Natural killer cell (primary cell): ENCODE data around the gene RGL2. TPM values are rescaled to one million over a fixed set of nuclear protein-coding genes. Genes with fewer than 3 reads are reported as not detected.
A peak's percentile ranks its signal among the peaks of the same experiment; 100 is the strongest.

Source experiments
- ATAC-seq, 3 donors: fragments of 150-1000 bp in 2 of 3; fragments of 200-7000 bp in 1 of 3; cut with Tn5 transposase; 1 replicate in 1 of 3; 2 replicates in 2 of 3; pipeline ENCODE4 v1.10.0; 2021; ENCODE audit warnings: mild to moderate bottlenecking in 2 of 3, moderate library complexity in 2 of 3
- DNase-seq, 2 donors: peaks; one replicate each; pipeline versions ENCODE4 v3.0.0 to v3.0.0-alpha.2; 2013 to 2021; ENCODE audit warnings: mixed read lengths in 1 of 2
- H3K27ac ChIP-seq: one replicate; pipeline ENCODE4 v1.5.1; 2013; ENCODE audit warnings: mild to moderate bottlenecking, low read length
- H3K27me3 ChIP-seq: one replicate; pipeline ENCODE4 v1.6.1; 2013; ENCODE audit warnings: low read length; ENCODE audit not compliant: control insufficient read depth, insufficient read depth
- H3K36me3 ChIP-seq: one replicate; pipeline ENCODE4 v1.6.1; 2013; ENCODE audit warnings: low read length; ENCODE audit not compliant: control insufficient read depth, insufficient read depth
- H3K4me1 ChIP-seq: one replicate; pipeline ENCODE4 v1.6.1; 2013; ENCODE audit warnings: low read length; ENCODE audit not compliant: control insufficient read depth, insufficient read depth
- H3K4me3 ChIP-seq: one replicate; pipeline ENCODE4 v1.5.1; 2013; ENCODE audit warnings: low read length
- H3K9me3 ChIP-seq: one replicate; pipeline ENCODE4 v1.6.1; 2013; ENCODE audit warnings: low read length; ENCODE audit not compliant: control insufficient read depth, insufficient read depth
- H3K27ac Mint-ChIP-seq, 2 donors: one replicate each; pipeline ENCODE4 v1.8.0; 2022; ENCODE audit warnings: mild to moderate bottlenecking in 2 of 2, mixed read lengths in 2 of 2, moderate library complexity in 1 of 2
- H3K27me3 Mint-ChIP-seq, 2 donors: one replicate each; pipeline ENCODE4 v1.8.0; 2022; ENCODE audit warnings: low read depth in 2 of 2, mixed read lengths in 2 of 2
- H3K36me3 Mint-ChIP-seq: one replicate; pipeline ENCODE4 v1.8.0; 2022; ENCODE audit warnings: mixed read lengths
- H3K4me1 Mint-ChIP-seq, 2 donors: one replicate each; pipeline ENCODE4 v1.8.0; 2022; ENCODE audit warnings: mixed read lengths in 2 of 2
- H3K4me3 Mint-ChIP-seq: one replicate; pipeline ENCODE4 v1.8.0; 2022; ENCODE audit warnings: mild to moderate bottlenecking, moderate library complexity, mixed read lengths
- H3K9me3 Mint-ChIP-seq, 2 donors: one replicate each; pipeline ENCODE4 v1.8.0; 2022; ENCODE audit warnings: mixed read lengths in 2 of 2
- WGBS: methylation state at CpG from one replicate; pipeline ENCODE4 v1.1.7; 2013; ENCODE audit warnings: missing lambda C conversion rate; ENCODE audit not compliant: insufficient coverage; 5-methylcytosine and 5-hydroxymethylcytosine counted together
- intact Hi-C: fragments of 100-400 bp; cut with micrococcal nuclease; formaldehyde crosslinking; loops from one replicate; pipeline ENCODE4 v1.14.2; 2022
- total RNA-seq, 4 donors: library from RNA; stranded (reverse); fragments of 120-200 nt in 1 of 4; gene quantifications; one replicate each; pipeline versions ENCODE4 v1.2.3 to v1.2.4, GENCODE V29; 2013 to 2022
- TF ChIP-seq, protein P1 (sequence below): fragments of 200-600 bp; IDR thresholded peaks from one replicate; pipeline ENCODE4 v1.8.0; 2022; ENCODE audit warnings: antibody characterized with exemption

The RGL2 gene
- total RNA-seq, 3 donors from 2014 or later (not counting 1 experiment from before 2014, with no cell fraction given) = 80.7 to 91.4 (median 84.9) TPM

DNA sequence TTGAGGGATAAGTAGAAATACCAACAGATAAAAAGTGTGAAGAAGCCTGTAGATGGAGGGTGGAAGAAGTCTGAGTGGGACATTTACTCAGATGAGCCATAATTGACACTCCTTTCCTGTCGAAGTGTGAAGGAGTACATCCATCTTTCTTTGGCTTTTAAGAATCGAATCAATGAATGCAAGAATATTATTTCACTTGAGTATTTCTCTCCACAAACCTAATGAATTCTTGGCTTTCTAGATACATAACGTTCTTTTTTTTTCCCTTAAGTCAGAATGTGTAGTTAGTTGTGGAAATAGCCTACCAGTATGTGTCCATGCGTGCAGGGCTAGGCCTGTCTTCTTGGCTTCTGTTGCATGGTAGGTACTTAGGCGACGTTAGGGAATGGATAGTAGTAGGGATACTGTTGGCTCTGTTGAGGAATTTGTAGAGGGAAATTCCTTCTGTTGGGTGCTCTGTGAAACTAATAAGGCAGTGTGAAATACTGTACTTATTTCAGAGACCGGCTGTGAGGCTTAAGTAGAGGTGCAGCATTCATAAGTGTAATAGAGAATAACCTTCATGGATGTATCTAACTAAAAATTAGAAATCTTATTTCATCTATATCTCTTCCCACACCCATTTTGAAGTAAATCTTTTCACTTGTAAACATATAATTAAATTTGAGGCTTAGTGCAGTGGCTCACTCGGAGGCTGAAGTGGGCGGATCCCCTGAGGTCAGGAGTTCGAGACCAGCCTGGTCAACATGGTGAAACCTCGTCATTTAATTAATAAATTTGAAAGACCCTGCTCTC lies 25.4 kb downstream of the RGL2 start:
- peaks cover 7% of the 10 kb centered on the region for H3K36me3 Mint-ChIP-seq
- H3K4me1 ChIP-seq = peaks cover 52% of the 10 kb centered on the region
- no peaks in the 10 kb centered on the region for H3K9me3 Mint-ChIP-seq
- peak overlapping the region; percentile 89 for H3K27ac ChIP-seq
- WGBS = 67% methylated on average over 9 of the region's 11 CpGs
- no peaks in the 10 kb centered on the region for H3K27me3 ChIP-seq
- DNase-seq (no peak), ATAC-seq (no peak)
- peaks cover 70 to 71% of the 10 kb centered on the region in 2 donors for H3K4me1 Mint-ChIP-seq
- peak overlapping the region; percentile 96 for H3K4me3 Mint-ChIP-seq
- no peaks in the 10 kb centered on the region for H3K27me3 Mint-ChIP-seq
- H3K4me3 ChIP-seq = no peak overlapping the region
- peak overlapping the region; percentile 97 to 98 for H3K27ac Mint-ChIP-seq
- H3K36me3 ChIP-seq = peaks cover 42% of the 10 kb centered on the region
- H3K9me3 ChIP-seq = no peaks in the 10 kb centered on the region
- TF ChIP-seq, protein P1, sequence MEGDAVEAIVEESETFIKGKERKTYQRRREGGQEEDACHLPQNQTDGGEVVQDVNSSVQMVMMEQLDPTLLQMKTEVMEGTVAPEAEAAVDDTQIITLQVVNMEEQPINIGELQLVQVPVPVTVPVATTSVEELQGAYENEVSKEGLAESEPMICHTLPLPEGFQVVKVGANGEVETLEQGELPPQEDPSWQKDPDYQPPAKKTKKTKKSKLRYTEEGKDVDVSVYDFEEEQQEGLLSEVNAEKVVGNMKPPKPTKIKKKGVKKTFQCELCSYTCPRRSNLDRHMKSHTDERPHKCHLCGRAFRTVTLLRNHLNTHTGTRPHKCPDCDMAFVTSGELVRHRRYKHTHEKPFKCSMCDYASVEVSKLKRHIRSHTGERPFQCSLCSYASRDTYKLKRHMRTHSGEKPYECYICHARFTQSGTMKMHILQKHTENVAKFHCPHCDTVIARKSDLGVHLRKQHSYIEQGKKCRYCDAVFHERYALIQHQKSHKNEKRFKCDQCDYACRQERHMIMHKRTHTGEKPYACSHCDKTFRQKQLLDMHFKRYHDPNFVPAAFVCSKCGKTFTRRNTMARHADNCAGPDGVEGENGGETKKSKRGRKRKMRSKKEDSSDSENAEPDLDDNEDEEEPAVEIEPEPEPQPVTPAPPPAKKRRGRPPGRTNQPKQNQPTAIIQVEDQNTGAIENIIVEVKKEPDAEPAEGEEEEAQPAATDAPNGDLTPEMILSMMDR = no peak
- intact Hi-C loops = loop anchor here (2.0 kb wide), 1 partner anchor 65 kb away; the partner anchor contains the start of gene RING1

DNA sequence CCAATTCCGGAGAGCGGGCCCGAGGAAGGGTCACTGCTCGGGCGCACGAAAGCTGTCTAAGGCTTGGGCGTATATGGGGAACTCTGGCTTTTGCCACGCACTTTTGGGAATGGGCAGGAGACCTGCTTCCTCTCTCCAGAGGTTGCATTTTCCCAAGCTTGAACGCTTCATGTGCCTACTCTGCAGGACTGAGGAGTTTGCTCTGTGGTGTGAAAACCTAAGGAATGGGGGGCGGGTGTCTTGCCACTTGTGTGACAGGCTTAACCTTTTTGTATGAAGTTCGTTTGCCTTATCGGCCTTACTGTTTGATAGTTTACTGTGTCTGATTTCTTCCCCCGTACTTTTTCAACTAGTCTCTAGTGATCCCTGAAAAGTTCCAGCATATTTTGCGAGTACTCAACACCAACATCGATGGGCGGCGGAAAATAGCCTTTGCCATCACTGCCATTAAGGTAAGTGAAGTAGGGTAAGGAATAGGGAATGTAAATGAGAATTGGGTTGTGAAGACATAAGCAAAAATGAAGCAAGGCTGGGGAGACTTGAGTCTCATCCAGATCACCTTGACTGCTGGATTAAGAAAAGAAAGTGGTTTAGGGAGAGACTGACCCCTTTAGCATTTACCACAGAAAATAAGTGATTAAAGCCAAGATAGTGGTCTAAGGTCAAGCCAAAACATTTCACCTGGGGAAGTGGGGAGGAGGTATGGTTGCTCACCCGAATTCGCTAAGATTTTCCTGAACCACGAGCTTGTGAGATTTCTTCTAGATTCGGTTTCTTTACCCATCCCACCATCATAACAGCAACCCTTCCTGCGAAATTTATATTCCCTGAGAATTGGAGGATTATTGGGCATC lies 26.2 kb downstream of the RGL2 start:
- peaks cover 44% of the 10 kb centered on the region for H3K4me1 ChIP-seq
- Mint-ChIP-seq H3K27me3 (no peaks in the 10 kb centered on the region), H3K27ac (peak overlapping the region; percentile 97 to 98), H3K4me3 (peak overlapping the region; percentile 96), H3K9me3 (no peaks in the 10 kb centered on the region), H3K36me3 (peaks cover 13% of the 10 kb centered on the region), H3K4me1 (peaks cover 62 to 66% of the 10 kb centered on the region in 2 donors)
- no peaks in the 10 kb centered on the region for H3K9me3 ChIP-seq
- TF ChIP-seq, protein P1 = no peak
- ATAC-seq (peak in 2 of 3 donors; percentile 1 to 2), DNase-seq (no peak)
- H3K36me3 ChIP-seq = peaks cover 50% of the 10 kb centered on the region
- WGBS = 7% methylated on average over 17 of the region's 22 CpGs
- peak overlapping the region; percentile 89 for H3K27ac ChIP-seq
- H3K4me3 ChIP-seq = peak overlapping the region; percentile 71
- no peaks in the 10 kb centered on the region for H3K27me3 ChIP-seq
- intact Hi-C loops = loop anchor here (1.0 to 2.0 kb wide), 2 partner anchors 17 to 64 kb away; partner anchors contain the start of genes PFDN6, RING1 and WDR46

DNA sequence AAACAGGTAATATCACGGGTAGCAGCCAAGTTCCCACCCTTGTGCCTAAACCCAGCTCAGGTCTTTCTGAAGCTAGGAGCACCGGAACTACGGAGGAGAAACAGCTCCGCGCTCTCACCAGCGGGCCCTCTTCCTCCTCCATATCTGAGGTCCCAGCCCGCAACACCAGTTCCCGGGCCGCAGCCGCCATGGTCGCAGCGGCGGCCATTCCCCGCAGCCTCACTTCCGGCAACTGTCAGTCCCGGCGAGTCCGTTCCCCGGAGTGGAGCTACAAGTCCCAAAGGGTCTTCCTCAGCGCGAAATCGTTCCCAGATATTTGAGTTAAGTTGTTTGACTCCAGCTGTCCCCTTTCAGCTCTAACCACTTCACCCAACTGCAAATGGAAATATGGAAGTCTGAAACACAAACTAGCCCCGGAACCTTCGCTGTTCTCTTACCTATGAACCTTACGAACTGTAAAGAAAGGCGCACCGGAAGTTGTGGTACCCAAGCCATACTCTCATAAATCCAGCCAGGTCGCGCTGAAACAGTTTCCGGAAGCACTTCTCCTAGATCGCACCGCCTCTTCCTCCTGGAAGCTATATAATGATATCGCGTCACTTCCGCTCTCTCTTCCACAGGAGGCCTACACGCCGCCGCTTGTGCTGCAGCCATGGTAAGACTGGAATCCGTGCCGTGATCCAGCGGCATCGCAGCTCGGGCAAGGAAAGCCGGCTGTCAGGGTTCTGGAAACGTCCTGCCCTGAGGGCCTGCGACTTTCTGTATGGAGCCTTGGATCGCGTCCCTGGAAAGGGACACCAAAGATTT lies 27.1 kb downstream of the RGL2 start, which contains the start of the genes RPS18 and VPS52:
TSS of gene RPS18 (plus strand) at position 608 of the 807 bp plus-strand sequence. CDS start at position 653, 45 bp downstream.
TSS of gene VPS52 (minus strand) at position 409 of the 807 bp plus-strand sequence. CDS start at position 208, 201 bp downstream.
- peak; percentile 86 to 95 (median 91) for ATAC-seq
- peak within 1 kb of the TSS; percentile 96 for H3K4me3 Mint-ChIP-seq
- peaks cover 57 to 63% of the 10 kb centered on the region in 2 donors for H3K4me1 Mint-ChIP-seq
- intact Hi-C loops = loop anchor here (1.0 to 2.0 kb wide), 3 partner anchors 18 to 63 kb away; partner anchors contain the start of genes PFDN6, RING1 and WDR46
- H3K27me3 Mint-ChIP-seq = no peaks in the 10 kb centered on the region
- peak; percentile 83 to 99 for DNase-seq
- Histone ChIP-seq H3K4me1 (peaks cover 40% of the 10 kb centered on the region), H3K27ac (peak within 1 kb of the TSS; percentile 89), H3K36me3 (peaks cover 58% of the 10 kb centered on the region), H3K27me3 (no peaks in the 10 kb centered on the region), H3K9me3 (no peaks in the 10 kb centered on the region), H3K4me3 (peak within 1 kb of the TSS; percentile 71)
- TF ChIP-seq, protein P1 = no peak
- H3K9me3 Mint-ChIP-seq = no peaks in the 10 kb centered on the region
- peaks cover 17% of the 10 kb centered on the region for H3K36me3 Mint-ChIP-seq
- under 1% methylated on average over 48 of the region's 48 CpGs for WGBS
- H3K27ac Mint-ChIP-seq = peak within 1 kb of the TSS; percentile 97 to 98
